ENCODE results near the gene RAB31.

DNA sequence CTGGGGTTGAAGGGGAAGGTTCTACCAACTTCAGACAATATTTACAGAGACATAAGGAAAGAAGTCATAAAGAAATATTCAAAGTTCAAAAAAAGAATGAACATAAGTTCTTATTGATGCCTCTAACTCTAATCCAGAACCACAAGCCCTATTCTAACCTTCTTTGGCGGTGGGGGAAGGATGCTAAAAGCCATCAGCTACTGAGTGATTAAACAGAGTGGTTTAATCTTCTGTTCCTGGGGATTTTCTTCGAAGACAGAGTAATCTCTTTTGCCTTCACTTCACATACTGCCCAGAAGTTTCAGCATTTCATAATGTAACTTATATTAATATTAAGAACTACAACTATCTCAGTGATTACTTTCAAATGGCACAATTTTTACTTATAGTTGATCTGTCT is 126.5 kb downstream of the RAB31 start:
- TF ChIP-seq, protein P1, sequence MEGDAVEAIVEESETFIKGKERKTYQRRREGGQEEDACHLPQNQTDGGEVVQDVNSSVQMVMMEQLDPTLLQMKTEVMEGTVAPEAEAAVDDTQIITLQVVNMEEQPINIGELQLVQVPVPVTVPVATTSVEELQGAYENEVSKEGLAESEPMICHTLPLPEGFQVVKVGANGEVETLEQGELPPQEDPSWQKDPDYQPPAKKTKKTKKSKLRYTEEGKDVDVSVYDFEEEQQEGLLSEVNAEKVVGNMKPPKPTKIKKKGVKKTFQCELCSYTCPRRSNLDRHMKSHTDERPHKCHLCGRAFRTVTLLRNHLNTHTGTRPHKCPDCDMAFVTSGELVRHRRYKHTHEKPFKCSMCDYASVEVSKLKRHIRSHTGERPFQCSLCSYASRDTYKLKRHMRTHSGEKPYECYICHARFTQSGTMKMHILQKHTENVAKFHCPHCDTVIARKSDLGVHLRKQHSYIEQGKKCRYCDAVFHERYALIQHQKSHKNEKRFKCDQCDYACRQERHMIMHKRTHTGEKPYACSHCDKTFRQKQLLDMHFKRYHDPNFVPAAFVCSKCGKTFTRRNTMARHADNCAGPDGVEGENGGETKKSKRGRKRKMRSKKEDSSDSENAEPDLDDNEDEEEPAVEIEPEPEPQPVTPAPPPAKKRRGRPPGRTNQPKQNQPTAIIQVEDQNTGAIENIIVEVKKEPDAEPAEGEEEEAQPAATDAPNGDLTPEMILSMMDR (IDR thresholded peaks at IDR 0.05; ENCODE audit: low read depth, low read length): no peak
- TF ChIP-seq POLR2A (IDR thresholded peaks at IDR 0.05; ENCODE audit: extremely low read depth, insufficient read length): no peak
